GM23248 (cell line): ENCODE results near the gene AFAP1. TPM values are rescaled to one million over a fixed set of nuclear protein-coding genes. Genes with fewer than 3 reads are reported as not detected.

ENCODE experiments used
- DNase-seq: peaks from one replicate; pipeline ENCODE4 v3.0.0-alpha.2; 2015
- H2AFZ ChIP-seq: fragments of 200-600 bp; sonication (generic); 2 replicates; pipeline ENCODE4 v1.6.1; 2016; ENCODE audit warnings: antibody characterized with exemption
- H3F3A ChIP-seq: fragments of 200-600 bp; sonication (generic); 2 replicates; pipeline ENCODE4 v1.6.1; 2016; ENCODE audit warnings: mild to moderate bottlenecking, antibody characterized with exemption, mixed run types; ENCODE audit not compliant: insufficient read depth
- H3K27ac ChIP-seq: fragments of 200-600 bp; sonication (generic); 2 replicates; pipeline ENCODE4 v1.5.1; 2016; ENCODE audit warnings: mild to moderate bottlenecking
- H3K27me3 ChIP-seq: fragments of 200-600 bp; sonication (generic); replicated peaks from 2 replicates; pipeline ENCODE4 v1.6.1; 2016; ENCODE audit warnings: mild to moderate bottlenecking; ENCODE audit not compliant: insufficient read depth
- H3K36me3 ChIP-seq: fragments of 200-600 bp; sonication (generic); 2 replicates; pipeline ENCODE4 v1.6.1; 2016; ENCODE audit warnings: low read depth, mild to moderate bottlenecking
- H3K4me1 ChIP-seq: fragments of 200-600 bp; sonication (generic); 2 replicates; pipeline ENCODE4 v1.6.1; 2016; ENCODE audit warnings: mild to moderate bottlenecking; ENCODE audit not compliant: insufficient read depth
- H3K4me2 ChIP-seq: fragments of 200-600 bp; sonication (generic); one replicate; pipeline ENCODE4 v1.6.1; 2016; ENCODE audit warnings: mild to moderate bottlenecking; ENCODE audit not compliant: unreplicated experiment
- H3K4me3 ChIP-seq: fragments of 200-600 bp; sonication (generic); 2 replicates; pipeline ENCODE4 v1.5.1; 2016; ENCODE audit warnings: mild to moderate bottlenecking
- H3K79me2 ChIP-seq: fragments of 200-600 bp; sonication (generic); 2 replicates; pipeline ENCODE4 v1.6.1; 2016; ENCODE audit warnings: mild to moderate bottlenecking; ENCODE audit not compliant: insufficient read depth
- H3K9ac ChIP-seq: fragments of 200-600 bp; sonication (generic); 2 replicates; pipeline ENCODE4 v1.6.1; 2016; ENCODE audit warnings: mild to moderate bottlenecking
- H3K9me2 ChIP-seq: fragments of 200-600 bp; sonication (generic); 2 replicates; pipeline ENCODE4 v1.6.1; 2016; ENCODE audit warnings: mixed run types, mild to moderate bottlenecking, moderate library complexity; ENCODE audit not compliant: insufficient read depth
- H3K9me3 ChIP-seq: fragments of 200-600 bp; sonication (generic); one replicate; pipeline ENCODE4 v1.6.1; 2017; ENCODE audit warnings: low read depth
- H4K20me1 ChIP-seq: fragments of 200-600 bp; sonication (generic); 2 replicates; pipeline ENCODE4 v1.6.0; 2016; ENCODE audit not compliant: insufficient read depth
- EZH2 ChIP-seq: fragments of 200-600 bp; sonication (generic); IDR thresholded peaks from 2 replicates; pipeline ENCODE4 v1.6.1; 2018; ENCODE audit warnings: antibody characterized with exemption, mild to moderate bottlenecking; ENCODE audit not compliant: insufficient read depth, poor library complexity, severe bottlenecking
- EZH2phosphoT487 ChIP-seq: fragments of 200-600 bp; sonication (generic); IDR thresholded peaks from 2 replicates; pipeline ENCODE4 v1.6.1; 2018; ENCODE audit warnings: antibody characterized with exemption, moderate library complexity, mild to moderate bottlenecking, low read depth; ENCODE audit not compliant: insufficient read depth
- WGBS, 2 experiments: methylation state at CpG; one replicate each; pipeline ENCODE4 v1.1.6; 2015 to 2017; ENCODE audit warnings: low lambda C conversion rate in 2 of 2, low coverage in 1 of 2; ENCODE audit errors: missing lambda C conversion rate in 2 of 2; 5-methylcytosine and 5-hydroxymethylcytosine counted together
- in situ Hi-C: fragments of 300-500 bp; cut with MboI; formaldehyde crosslinking; loops from 2 replicates; pipeline ENCODE4 v1.15.0; 2020
- polyA plus RNA-seq: library from polyadenylated mRNA; unstranded; fragments of >200 nt; fragmentation: Nextera tagmentation; extraction: Ambion mirVana; gene quantifications from 2 replicates; pipeline ENCODE4 v1.2.1, GENCODE V29; 2016
- total RNA-seq: library from RNA; depleted of rRNA; stranded (reverse); fragments of >200 nt; shearing (Covaris generic); gene quantifications from 2 replicates; pipeline ENCODE4 v1.2.3, GENCODE V29; 2014

Gene AFAP1
- total and polyA plus RNA-seq, 2 experiments from 2014 or later: 54.4 to 103 TPM

GRCh38 chr4:7750972-7751371, 188.7 kb downstream of the AFAP1 start:
- Histone ChIP-seq H3K9me2 (no peaks in the 10 kb centered on the region), H3K36me3 (no peaks in the 10 kb centered on the region), H3K27ac (no peak overlapping the region), H3K9ac (no peak overlapping the region), H3K27me3 (no peaks in the 10 kb centered on the region), H3K4me2 (no peak overlapping the region), H3K79me2 (no peaks in the 10 kb centered on the region), H3K4me1 (no peaks in the 10 kb centered on the region), H3F3A (peaks cover 30% of the 10 kb centered on the region), H3K4me3 (no peak overlapping the region), H3K9me3 (no peaks in the 10 kb centered on the region), H2AFZ (no peak overlapping the region), H4K20me1 (no peaks in the 10 kb centered on the region)
- in situ Hi-C loops: no loop called here
- TF ChIP-seq EZH2 (no peak), EZH2phosphoT487 (no peak)
- no peak for DNase-seq

- no peak for DNase-seq
- no peak overlapping the region for H3K4me2 ChIP-seq
- in situ Hi-C loops: no loop called here
Measured at GRCh38 chr4:7750523-7750922, 189.1 kb downstream of the AFAP1 start.

GRCh38 chr4:7747566-7747965, 192.1 kb downstream of the AFAP1 start:
- Histone ChIP-seq H2AFZ (no peak overlapping the region), H3K36me3 (no peaks in the 10 kb centered on the region), H3K9me3 (no peaks in the 10 kb centered on the region), H3F3A (peaks cover 27% of the 10 kb centered on the region), H3K4me2 (no peak overlapping the region), H3K4me3 (no peak overlapping the region), H4K20me1 (no peaks in the 10 kb centered on the region), H3K79me2 (no peaks in the 10 kb centered on the region), H3K9ac (no peak overlapping the region), H3K27me3 (no peaks in the 10 kb centered on the region), H3K9me2 (no peaks in the 10 kb centered on the region), H3K4me1 (no peaks in the 10 kb centered on the region), H3K27ac (no peak overlapping the region)
- TF ChIP-seq EZH2phosphoT487 (no peak), EZH2 (no peak)
- in situ Hi-C loops: no loop called here
- DNase-seq: no peak
- WGBS, 2 experiments: 89 to 91% methylated on average over 8 to 11 of the region's 11 CpGs

More at GRCh38 chr4:7750523-7750922, 189.1 kb downstream of the AFAP1 start:
- no peaks in the 10 kb centered on the region for H3K36me3 ChIP-seq
- no peaks in the 10 kb centered on the region for H3K9me2 ChIP-seq
- no peak overlapping the region for H3K9ac ChIP-seq
- peaks cover 30% of the 10 kb centered on the region for H3F3A ChIP-seq
- H3K4me1 ChIP-seq: no peaks in the 10 kb centered on the region
- H3K27ac ChIP-seq: no peak overlapping the region
- H4K20me1 ChIP-seq: no peaks in the 10 kb centered on the region
- no peaks in the 10 kb centered on the region for H3K27me3 ChIP-seq
- 61 to 63% methylated on average over 6 of the region's 6 CpGs for WGBS, 2 experiments
- no peak for TF ChIP-seq EZH2phosphoT487
- no peak for TF ChIP-seq EZH2
- H2AFZ ChIP-seq: no peak overlapping the region
- no peak overlapping the region for H3K4me3 ChIP-seq
- no peaks in the 10 kb centered on the region for H3K9me3 ChIP-seq
- H3K79me2 ChIP-seq: no peaks in the 10 kb centered on the region

- Histone ChIP-seq H3K9me3 (no peaks in the 10 kb centered on the region), H4K20me1 (no peaks in the 10 kb centered on the region), H3K9me2 (no peaks in the 10 kb centered on the region), H2AFZ (no peak overlapping the region), H3F3A (peaks cover 24% of the 10 kb centered on the region), H3K9ac (no peak overlapping the region), H3K36me3 (no peaks in the 10 kb centered on the region), H3K27me3 (no peaks in the 10 kb centered on the region), H3K4me1 (no peaks in the 10 kb centered on the region), H3K4me3 (no peak overlapping the region), H3K79me2 (no peaks in the 10 kb centered on the region), H3K4me2 (no peak overlapping the region), H3K27ac (no peak overlapping the region)
- in situ Hi-C loops: no loop called here
- no peak for DNase-seq
- TF ChIP-seq EZH2phosphoT487 (no peak), EZH2 (no peak)
- 81 to 84% methylated on average over 7 of the region's 7 CpGs for WGBS, 2 experiments
Measured at GRCh38 chr4:7747062-7747385, 192.6 kb downstream of the AFAP1 start.

- no peak overlapping the region for H3K4me3 ChIP-seq
- no peak overlapping the region for H3K9ac ChIP-seq
- H3K79me2 ChIP-seq: no peaks in the 10 kb centered on the region
- H4K20me1 ChIP-seq: no peaks in the 10 kb centered on the region
- no peaks in the 10 kb centered on the region for H3K9me3 ChIP-seq
- no peaks in the 10 kb centered on the region for H3K27me3 ChIP-seq
- DNase-seq: no peak
- H3K36me3 ChIP-seq: no peaks in the 10 kb centered on the region
- 73 to 77% methylated on average over 15 to 20 of the region's 20 CpGs for WGBS, 2 experiments
- H3K9me2 ChIP-seq: no peaks in the 10 kb centered on the region
- H2AFZ ChIP-seq: no peak overlapping the region
- H3K27ac ChIP-seq: no peak overlapping the region
- in situ Hi-C loops: no loop called here
- H3F3A ChIP-seq: peaks cover 19% of the 10 kb centered on the region
- TF ChIP-seq EZH2phosphoT487 (no peak), EZH2 (no peak)
- H3K4me1 ChIP-seq: no peaks in the 10 kb centered on the region
- H3K4me2 ChIP-seq: no peak overlapping the region
Measured at GRCh38 chr4:7746351-7747061, 193.2 kb downstream of the AFAP1 start.
